Endometrium (tissue), 2 donors: ENCODE results near the gene POLR2J.
"Not testable (repeated sequence)": the region's sequence is repeated elsewhere in the genome, so short reads cannot be mapped to it uniquely, and the experiment has no call there.

ENCODE experiments used
- FAIRE-seq: peaks from 2 replicates; lab custom pipeline; 2012; peaks lifted over from hg19 to GRCh38; lab: Jason Lieb, UNC
- donor health status: control.
- donor health status: control.

POLR2J gene

DNA sequence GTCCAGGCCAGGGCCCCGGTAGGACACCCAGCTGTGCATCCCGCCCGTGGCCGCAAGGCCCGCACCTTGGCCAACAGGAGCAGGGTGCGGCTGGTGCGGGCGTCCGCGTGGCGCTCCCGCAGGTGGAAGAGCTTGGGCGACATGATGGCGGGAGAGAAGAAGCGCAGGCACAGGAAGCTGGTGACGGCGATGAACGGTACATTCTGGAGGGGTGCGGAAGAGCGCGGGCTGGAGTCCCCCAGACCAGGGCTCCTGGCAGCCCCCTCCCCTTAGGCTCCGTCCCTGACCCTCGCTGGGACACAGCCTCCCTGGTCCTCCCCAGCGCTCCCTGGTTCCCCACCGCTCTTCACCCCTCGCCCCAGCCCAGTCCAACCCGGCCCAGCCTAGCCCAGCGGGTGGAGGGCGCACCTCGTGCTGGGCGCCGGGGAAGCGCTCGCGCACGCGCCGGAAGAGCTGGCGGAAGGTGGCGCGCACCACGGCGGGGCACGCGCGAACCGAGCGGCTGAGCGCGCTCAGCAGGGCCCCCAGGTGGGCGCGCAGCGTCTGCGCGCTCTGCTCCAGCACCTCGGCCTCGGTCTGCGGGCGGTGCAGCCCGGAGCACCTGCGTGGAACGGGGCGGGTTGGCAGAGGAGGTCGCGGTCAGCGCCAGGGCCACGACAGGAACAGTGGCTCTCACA is 15.9 kb upstream of the POLR2J start:
- FAIRE-seq, result not testable (repeated sequence)

DNA sequence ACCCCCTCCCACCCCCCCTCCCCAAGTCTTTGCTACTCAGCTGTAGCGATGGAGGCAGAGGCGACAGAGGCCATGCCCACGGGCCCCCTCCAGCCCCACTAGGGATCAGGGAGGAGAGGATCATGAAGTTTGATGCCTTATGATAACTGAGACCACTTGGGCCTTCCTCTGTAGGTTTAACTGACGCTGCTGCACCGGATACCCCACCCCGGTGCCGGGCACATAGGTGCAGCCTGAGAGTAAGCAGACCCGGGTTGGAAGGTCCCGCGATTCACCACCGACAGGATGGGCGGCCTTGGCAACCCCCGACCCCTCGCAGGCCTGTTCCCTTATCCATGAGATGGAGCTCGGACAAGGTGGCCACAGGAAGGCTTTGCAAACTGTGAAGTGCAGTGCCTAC is 15.3 kb upstream of the POLR2J start:
- not testable (repeated sequence) for FAIRE-seq

DNA sequence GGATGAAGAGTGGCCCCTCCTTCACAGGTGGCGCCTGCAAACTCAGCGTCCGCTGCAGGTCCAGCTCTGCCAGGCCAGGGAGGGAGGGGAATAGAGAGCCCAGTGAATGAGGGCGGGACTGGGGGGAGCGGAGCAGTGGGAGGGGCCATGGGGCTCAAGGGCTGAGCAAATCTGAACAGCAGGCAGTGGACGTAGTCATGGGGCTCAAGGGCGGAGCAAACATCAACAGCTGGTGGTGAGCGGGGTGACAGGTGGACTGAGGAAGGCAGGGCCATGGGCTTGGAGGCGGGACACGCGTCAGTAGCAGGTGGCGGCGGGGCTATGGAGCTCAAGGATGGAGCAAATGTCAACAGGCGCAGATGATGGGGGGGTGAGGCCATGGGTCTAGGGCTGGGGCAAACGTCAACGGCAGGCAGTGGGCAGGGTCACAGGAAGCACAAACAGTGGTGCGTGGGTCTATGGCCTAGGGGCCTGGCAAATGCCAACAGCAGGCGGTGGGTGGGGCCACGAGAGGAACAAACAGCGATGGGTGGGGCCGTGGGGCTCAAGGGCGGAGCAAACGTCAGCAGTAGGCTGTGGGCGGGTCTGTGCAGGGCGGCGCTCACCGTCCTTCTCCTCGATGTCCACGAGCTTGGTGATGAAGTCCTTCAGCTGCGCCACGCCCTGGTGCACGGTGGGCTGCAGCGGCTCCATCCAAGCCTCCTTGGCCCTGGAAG is 14.7 kb upstream of the POLR2J start:
- not testable (repeated sequence) for FAIRE-seq

DNA sequence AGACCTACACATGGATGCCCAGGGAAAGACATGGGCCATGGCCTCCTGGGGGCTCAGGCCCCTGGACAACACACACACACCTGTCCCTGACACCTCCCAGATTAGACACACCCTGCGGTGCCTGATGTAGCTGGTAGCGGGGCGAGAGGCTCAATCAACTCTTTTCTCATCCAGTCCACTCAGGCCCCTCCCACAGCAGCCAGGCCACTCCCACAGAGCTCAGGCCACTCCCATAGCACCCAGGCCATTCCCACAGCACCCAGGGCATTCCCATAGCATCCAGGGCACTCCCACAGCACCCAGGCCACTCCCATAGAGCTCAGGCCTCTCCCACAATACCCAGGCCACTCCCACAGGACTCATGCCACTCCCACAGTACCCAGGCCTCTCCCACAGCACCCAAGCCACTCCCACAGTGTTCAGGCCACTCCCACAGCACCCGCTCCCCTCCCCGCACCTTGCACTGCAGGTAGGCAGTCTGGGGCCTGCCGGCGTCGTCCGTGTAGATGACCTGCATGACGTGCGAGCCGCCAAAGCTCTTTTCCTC is 11.9 kb upstream of the POLR2J start:
- FAIRE-seq, result not testable (repeated sequence)

DNA sequence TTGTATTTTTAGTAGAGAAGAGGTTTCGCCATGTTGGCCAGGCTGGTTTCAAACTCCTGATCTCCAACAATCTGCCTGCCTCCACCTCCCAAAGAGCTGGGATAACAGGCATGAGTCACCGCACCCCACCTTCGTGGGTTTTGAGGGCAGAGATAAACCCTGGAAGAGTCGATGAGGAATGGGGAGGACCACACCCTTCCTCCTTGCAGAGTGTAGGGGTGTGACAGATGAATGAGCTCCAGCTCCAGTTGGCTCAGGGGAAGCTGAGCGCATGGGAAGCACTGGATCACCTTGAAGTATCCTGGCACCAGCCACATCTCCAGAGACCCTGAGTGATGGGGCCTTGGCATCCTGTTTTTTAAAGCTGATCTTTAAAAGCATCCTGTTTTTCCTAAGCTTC is 5.6 kb upstream of the POLR2J start:
- FAIRE-seq, result not testable (repeated sequence)

DNA sequence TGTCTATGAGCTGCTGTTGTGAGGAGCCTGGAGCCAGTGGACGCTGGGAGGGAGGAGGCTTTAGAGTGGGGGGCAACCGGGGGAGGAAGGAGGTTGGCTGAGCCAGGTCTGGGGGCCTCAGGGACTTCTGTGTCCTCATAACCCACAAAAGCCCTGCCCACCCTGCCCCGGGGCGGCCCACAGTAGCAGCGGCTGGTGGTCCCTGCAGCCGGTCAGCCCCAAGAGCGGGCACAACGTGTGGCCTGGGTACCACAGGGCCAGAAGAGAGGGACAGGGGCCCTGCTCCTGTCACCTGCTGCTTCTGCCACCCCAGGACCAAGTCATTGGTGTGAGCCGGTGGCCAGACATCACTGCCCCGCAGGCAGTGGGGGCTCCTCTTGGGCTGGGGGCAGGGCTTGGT is 3.2 kb upstream of the POLR2J start:
- FAIRE-seq, result not testable (repeated sequence)

DNA sequence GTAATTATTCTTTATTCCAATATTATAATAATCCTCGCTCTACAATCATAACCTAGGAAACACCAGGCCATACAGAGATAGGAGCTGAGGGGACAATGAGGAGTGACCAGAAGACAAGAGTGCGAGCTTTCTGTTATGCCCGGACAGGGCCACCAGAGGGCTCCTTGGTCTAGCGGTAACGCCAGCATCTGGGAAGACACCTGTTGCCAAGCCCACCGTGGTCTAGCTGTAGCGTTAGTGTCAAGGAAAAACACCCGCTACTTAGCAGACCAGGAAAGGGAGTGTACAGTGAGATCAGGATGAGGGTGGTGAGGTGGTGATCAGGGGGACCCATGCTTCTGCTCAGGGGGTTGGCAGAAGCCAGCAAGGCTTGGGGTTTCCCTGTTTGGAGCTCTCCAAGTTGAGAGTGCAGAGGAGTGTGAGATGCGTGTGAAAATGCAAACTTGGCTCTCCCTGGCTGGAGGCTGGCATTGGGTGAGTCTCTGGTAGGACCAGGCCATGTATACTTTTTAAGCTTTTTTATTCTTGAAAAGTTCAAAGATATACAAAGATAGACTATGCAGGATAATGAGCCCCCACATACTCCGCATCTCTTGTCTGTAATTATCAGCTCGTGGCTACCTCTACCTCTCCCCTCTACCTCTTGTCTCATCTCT is 1.4 kb upstream of the POLR2J start:
- FAIRE-seq, result not testable (repeated sequence)

DNA sequence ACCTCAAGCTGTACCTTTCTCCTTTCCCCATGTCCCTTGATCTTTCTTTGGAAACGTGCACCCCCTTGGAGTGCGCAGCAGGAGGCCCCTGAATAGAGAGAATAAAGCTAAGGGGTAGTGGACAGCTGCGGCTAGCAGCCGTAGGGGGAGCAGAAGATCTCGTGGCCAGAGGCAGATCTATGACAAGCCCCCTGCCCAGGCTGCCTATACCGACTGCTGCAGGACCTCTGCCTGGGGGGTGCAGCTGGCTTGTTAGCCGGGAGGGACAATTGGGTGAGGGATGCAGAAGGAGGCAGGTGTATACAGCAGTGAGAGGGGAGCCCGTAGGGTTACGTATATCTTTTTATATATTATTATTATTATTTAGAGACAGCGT is 475 bp upstream of the POLR2J start:
- FAIRE-seq, result not testable (repeated sequence)

DNA sequence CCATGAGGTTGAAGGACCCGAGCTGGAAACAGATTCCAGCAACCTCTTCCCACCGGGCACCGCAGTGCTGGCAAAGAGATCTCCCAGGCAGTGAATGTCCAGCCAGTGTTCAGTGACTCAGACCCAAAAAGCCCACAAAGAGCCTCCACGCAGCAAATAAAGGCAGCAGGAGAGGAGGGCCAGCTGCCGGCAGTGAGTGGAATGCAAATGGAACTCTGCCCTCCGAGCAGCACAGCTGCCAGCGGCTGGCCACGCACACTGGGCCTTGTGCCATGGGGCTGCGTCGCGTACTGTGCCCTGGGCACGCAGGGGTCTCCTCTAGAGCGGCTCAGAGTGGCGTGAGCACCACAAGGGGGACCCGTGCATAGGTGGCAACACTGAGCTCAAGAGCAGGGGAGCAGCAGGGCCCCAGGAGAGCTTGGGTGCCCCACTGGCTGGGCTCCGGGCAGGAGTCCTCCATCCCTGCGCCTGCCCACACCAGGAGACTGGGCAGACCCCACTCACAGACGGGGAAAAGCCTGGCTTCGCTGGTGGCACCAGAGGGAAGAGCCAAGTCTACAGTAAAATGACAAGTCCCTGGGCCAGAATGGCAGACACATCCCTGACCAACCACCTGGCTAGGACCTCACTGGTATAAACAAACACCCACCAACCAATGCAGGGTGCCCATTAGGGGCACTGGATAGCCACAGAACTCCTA is 3.8 kb downstream of the POLR2J start:
- not testable (repeated sequence) for FAIRE-seq

DNA sequence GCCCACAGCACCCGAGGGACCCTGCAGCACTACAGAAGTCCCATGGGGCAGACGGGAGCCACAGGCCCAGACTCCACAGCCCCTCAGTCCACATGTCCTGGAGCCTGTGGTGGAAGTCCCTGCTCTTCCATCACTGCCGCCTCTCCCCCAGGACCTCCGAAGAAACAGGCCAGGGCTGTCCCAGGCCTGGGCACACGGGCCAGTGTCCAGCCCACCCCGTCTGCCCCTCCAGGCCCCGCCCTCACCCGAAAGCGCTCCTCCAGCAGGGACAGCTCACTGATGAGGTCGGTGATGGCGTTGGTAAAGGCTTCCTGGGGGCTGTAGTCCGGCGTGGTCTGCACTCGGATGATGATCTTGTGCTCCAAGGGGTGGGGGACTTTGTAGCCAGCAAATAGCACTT is 4.6 kb downstream of the POLR2J start:
- FAIRE-seq, result not testable (repeated sequence)

DNA sequence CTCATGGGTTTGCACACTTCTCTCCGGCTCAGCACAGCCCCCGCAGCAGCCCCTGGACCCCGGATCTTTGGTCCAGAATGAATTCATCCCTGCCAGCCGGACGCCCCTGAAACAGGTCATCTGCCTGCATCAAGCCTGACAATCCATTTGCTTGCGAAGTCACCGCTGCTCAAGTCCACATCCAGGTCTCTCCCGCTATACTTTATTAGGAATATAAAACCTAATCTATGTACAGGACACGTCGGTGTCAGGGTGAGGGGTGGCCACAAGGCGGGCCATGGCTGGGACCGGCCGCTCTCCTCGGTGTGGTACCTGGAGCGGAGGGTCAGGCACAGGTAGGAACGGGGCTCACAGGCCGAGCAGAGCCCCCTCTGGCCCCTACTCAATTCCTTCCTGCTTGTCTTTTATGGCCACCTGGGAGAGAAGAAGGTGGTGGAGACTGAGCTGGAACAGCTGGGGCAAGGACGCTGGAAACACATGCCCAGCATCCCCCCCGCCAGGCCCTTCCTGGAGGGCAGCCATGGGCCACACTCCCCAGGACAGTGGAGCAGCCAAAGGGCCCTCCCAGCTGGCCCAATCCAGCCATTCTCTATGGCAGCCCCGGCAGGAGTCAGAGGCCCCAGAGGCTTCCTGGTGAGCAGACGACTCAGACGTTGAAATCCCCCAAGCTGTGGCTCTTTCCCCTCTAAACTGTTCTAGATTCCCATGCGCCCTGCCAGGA is 5.3 kb downstream of the POLR2J start:
- FAIRE-seq, result no peak

DNA sequence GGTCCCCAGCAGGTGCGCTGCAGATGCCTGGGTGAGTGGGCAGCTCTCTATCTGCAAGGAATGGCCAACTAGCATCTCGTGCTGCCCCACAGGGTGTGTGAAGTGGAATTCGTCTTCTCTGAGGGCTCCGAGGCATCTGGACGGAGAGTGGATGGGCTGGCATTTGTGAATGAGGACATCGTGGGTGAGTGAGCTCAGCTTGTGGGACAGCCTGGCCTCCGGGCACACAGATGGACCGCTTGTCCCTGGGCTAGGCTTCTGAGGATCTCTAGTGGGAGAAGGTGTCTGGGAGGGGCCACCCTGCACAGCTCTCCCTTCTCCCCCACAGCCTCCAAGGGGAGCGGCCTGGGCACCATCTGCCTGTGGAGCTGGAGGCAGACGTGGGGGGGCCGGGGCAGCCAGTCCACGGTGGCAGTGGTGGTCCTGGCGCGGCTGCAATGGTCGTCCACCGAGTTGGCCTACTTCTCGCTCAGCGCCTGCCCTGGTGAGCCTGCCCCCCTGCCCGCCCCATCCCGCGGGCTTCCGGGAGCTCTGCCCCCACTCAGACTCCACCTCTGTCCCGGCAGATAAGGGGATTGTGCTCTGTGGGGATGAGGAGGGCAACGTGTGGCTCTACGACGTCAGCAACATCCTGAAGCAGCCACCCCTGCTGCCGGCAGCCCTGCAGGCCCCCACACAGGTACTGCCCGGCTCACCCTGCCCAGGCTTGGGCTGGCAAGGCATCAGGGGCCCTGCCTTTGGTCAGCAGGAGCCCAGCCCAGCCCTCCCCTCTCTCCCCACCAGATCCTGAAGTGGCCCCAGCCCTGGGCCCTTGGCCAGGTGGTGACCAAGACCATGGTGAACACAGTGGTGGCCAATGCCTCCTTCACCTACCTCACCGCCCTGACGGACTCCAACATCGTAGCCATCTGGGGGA is 6.3 kb downstream of the POLR2J start:
- FAIRE-seq, result no peak

DNA sequence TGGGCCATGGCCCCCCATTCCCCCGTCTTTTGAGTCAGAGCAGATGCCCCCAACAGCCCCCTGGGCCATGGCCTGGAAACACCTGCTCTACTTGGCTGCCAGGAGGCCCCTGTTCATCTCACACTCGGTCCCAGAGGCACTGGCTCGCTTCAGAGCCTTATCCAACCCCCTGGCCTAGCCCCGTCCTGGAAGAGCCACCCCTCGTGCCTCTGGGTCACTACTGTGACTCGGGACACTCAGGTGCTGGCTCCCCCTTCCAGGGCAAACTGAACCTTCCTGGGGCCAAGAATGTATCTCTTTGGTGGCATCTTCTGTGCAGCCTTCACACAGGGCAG is 7.0 kb downstream of the POLR2J start:
- FAIRE-seq, result no peak

DNA sequence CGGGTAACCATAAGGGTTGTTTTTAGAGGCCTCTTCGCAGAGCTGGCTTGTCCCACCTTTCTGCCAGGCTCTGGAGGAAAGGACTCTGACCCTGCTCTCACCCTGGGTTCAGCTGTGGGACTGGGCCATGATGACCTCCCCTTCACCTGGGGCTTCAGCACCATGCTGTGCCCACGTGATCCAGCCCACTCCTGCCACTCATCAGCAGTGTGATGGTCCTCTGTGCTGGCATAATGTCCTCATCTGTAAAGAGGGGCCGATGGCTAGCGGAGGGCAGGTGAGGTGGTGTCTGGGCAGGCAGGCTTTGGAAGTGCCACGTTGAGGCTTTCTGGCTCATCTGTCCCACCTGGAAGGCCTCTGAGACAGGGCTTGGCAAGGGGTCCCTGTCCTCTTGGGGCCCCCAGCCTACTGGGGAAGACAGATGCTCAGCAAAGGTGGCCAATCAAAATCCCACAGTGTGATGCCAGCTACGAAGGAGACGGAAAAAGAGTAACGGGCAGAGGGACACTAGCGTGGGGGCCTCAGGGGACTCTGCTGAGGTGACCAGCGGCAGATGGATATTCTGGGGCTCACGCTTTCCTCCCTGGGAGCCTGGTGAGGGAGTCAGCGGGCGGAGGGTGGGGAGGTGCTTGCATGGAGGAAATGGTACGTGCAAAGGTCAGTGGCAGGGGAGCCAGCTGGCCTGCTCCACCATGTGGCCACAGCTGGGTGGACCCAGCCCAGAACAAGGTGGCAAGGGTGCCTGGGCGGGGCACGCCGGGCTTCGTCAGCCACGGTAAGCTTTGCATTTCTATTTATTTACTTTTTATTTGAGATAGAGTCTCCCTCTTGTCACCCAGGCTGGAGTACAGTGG is 8.5 kb downstream of the POLR2J start:
- FAIRE-seq, result no peak

DNA sequence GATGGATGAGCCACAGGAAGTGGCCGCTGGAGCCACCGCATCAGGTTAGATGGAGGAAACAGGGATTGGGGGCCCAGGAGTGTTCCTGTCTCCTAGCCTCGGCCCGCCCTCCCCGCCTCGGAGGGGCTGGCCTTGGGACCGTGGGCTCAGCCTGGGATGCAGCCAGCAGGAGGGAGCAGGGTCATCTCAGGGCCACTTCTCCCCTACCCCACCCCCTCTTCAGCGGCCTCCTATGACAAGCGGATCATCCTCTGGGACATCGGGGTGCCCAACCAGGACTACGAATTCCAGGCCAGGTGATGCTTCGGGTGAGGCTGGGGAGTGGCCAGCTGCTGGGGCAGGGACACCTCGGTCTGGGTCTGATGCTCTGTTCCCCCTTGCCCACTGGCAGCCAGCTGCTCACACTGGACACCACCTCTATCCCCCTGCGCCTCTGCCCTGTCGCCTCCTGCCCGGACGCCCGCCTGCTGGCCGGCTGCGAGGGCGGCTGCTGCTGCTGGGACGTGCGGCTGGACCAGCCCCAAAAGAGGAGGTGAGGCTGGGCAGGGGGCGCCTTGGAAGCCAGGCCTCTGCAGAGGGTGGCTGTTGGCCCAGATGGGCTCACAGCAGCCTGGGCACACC is 9.3 kb downstream of the POLR2J start:
- no peak for FAIRE-seq

DNA sequence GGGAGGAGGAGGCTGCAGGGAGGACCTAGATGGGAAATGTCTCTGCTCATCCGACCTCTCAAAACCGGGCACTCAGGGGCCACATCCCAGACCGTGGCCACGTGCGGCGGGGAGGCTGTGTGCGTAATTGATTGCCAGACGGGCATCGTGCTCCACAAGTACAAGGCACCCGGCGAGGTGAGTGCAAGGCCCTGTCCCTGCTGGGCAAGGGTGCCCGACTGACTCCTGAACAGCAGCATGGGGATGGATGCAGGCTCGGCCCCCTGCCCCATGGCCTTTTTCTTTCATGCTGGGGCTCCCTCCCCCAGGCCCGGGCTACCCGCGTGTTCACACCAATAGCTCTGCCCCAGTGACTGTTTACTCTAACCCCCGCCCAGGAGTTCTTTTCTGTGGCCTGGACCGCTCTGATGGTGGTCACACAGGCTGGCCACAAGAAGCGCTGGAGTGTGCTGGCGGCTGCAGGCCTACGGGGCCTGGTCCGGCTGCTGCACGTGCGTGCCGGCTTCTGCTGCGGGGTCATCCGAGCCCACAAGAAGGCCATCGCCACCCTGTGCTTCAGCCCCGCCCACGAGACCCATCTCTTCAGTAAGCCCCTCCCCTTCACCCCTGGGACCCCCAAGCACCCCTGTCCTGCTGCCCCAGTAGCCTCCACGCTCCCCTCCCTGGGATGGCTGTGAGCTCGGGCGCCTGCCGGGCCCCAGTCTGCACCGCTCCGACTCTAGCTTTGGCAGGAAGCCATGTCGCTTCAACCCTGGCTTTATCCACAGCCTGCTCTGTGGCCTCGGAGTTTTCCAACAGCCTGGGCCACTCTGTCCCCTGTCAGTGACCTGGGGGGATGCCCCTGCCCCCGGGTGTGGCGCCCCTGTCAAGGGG is 10.0 kb downstream of the POLR2J start:
- no peak for FAIRE-seq

DNA sequence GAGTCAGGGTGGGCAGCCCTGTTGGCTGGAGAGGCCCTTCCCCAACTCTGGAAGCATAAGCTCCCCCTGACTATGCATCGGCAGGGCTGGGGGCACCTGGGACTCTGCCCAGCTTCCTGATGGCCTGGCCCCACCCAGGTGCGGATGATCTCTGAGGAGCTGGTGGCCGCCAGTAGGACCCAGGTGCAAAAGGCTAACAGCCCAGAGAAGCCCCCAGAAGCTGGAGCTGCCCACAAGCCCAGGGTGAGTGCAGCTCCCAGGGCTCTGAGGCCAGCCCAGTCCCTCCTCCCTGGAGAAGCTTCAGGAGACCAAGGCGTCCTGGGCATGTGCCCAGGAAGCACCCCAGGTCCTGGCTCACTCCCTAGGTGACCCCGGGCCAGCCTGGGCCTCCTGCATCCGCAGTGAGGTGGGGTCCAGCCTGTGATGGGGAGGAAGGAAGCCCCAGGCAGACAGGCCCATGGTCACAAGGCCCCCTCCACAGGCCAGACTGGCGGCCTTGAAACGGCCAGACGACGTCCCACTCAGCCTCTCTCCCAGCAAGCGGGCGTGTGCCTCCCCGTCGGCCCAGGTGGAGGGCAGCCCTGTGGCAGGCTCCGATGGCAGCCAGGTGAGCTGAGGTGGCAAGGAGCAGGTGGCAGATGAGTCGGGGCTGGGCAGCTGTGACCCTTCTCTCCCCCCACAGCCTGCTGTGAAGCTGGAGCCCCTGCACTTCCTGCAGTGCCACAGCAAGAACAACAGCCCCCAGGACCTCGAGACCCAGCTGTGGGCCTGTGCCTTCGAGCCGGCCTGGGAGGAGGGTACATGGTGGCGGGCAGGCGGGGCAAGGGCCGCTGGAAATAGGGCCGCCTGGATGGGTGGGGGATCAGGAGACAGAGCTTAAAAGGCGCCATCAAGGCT is 10.9 kb downstream of the POLR2J start:
- FAIRE-seq, result no peak
